Measurements from ENCODE around the gene TMEM97.

TMEM97 gene

DNA sequence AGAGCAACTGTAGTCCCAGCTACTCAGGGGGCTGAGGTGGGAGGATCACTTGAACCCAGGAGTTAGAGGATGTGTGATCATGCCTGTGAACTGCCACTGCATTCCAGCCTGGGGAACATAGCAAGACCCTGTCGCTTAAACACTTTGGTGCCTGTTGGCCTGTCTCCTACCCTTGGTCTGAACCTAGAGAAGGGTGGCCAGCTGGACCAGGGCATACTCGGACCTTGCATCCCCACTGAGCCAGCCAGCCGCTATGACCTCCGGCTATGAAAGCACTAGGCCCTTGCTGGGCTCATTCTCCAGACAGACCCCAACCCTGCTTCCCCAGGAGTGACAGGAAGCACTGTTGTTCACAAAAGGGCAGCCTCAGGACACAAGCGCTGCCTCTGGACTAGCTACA is 11.7 kb downstream of the TMEM97 start:
- TF ChIP-seq YY1 (IDR thresholded peaks at IDR 0.05; ENCODE audit: low read depth) (no peak), CREB1 (IDR thresholded peaks at IDR 0.05; ENCODE audit: low read depth) (no peak), FOXM1 (IDR thresholded peaks at IDR 0.05; ENCODE audit: borderline replicate concordance, low read depth) (no peak), REST (IDR thresholded peaks at IDR 0.05; ENCODE audit: low read depth) (no peak), ZBTB7A (IDR thresholded peaks at IDR 0.05; ENCODE audit: low read depth) (no peak), TCF12 (IDR thresholded peaks at IDR 0.05; ENCODE audit: low read depth) (no peak), TAF1 (IDR thresholded peaks at IDR 0.05; ENCODE audit: low read depth) (no peak), CEBPB (IDR thresholded peaks at IDR 0.05) (no peak)

DNA sequence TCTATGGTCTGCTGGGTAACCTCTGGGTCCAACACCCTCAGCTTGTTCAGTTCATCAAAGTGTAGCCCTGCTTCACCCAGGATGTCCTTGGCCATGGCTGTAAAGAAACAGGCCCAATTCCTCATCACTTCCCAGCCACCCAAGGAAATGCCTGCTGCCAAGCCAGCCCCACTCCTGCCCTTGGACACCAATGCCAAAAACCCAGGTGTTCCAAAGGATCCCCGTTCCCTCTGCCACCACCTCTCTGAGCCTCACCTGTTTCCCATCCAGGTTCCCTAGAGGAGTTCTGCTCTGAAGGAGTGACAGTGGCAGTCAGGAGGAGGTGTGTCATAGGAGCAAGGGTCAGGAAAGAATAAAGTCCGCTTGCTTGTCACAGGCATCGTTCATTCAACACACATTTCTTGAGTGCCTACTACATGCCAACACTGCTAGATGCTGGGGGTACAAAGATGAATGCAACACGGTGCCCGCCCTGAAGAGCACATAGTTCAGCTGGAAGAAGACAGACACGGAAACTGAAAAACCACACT is 13.0 kb downstream of the TMEM97 start:
- no peak for TF ChIP-seq RAD21 (IDR thresholded peaks at IDR 0.05; ENCODE audit: low read depth)
- TF ChIP-seq CEBPB (IDR thresholded peaks at IDR 0.05): no peak
- no peak for TF ChIP-seq CREB1 (IDR thresholded peaks at IDR 0.05; ENCODE audit: low read depth)
- no peak for TF ChIP-seq REST (IDR thresholded peaks at IDR 0.05; ENCODE audit: low read depth)
- TF ChIP-seq NFIC (IDR thresholded peaks at IDR 0.05): no peak
- TF ChIP-seq EGR1 (IDR thresholded peaks at IDR 0.05): no peak
- no peak for TF ChIP-seq TEAD4 (IDR thresholded peaks at IDR 0.05)
- no peak for TF ChIP-seq FOXM1 (IDR thresholded peaks at IDR 0.05; ENCODE audit: borderline replicate concordance, low read depth)
- no peak for TF ChIP-seq USF1 (IDR thresholded peaks at IDR 0.05)
- TF ChIP-seq ZBTB7A (IDR thresholded peaks at IDR 0.05; ENCODE audit: low read depth): no peak
- TF ChIP-seq EP300 (IDR thresholded peaks at IDR 0.05; ENCODE audit: borderline replicate concordance): no peak
- no peak for TF ChIP-seq YY1 (IDR thresholded peaks at IDR 0.05; ENCODE audit: low read depth)
- TF ChIP-seq MAX (IDR thresholded peaks at IDR 0.05): no peak
- no peak for TF ChIP-seq TCF12 (IDR thresholded peaks at IDR 0.05; ENCODE audit: low read depth)
- no peak for TF ChIP-seq TAF1 (IDR thresholded peaks at IDR 0.05; ENCODE audit: low read depth)

DNA sequence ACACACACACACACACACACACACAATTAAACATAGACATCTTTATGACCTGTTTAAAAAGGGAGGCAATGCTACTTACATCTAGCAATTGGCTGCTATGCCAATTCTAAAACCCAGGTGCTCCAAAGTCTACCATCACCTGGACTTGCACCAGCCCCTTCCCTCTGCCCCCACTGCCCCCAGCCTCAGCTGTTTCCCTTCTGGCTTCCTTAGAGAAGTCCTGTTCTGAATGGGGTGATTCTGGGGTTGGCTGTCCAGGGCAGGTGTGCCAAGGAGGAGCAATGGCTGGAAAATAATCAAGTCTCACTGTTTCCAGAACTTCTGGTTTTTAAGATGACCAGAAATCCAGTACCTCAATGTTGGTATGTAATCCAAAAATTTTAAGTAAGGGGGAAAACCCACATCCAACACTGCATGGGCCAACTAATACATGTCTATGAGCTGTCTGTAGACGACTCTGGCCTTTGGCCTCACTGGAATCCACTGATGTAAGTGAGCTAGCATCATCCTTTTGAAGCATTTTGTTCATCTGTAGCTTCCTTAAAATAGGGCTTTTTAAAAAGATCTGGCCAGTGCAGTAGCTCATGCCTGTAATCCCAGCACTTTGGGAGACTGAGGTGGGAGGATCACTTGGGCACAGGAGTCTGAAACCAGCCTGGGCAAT is 14.2 kb downstream of the TMEM97 start:
- TF ChIP-seq CEBPB (IDR thresholded peaks at IDR 0.05) (no peak), CREB1 (IDR thresholded peaks at IDR 0.05; ENCODE audit: low read depth) (no peak), TCF12 (IDR thresholded peaks at IDR 0.05; ENCODE audit: low read depth) (no peak), RAD21 (IDR thresholded peaks at IDR 0.05; ENCODE audit: low read depth) (no peak), NFIC (IDR thresholded peaks at IDR 0.05) (no peak), FOXM1 (IDR thresholded peaks at IDR 0.05; ENCODE audit: borderline replicate concordance, low read depth) (no peak), USF1 (IDR thresholded peaks at IDR 0.05) (no peak), MAX (IDR thresholded peaks at IDR 0.05) (no peak), TAF1 (IDR thresholded peaks at IDR 0.05; ENCODE audit: low read depth) (no peak), EGR1 (IDR thresholded peaks at IDR 0.05) (no peak), YY1 (IDR thresholded peaks at IDR 0.05; ENCODE audit: low read depth) (no peak), ZBTB7A (IDR thresholded peaks at IDR 0.05; ENCODE audit: low read depth) (no peak), EP300 (IDR thresholded peaks at IDR 0.05; ENCODE audit: borderline replicate concordance) (no peak), TEAD4 (IDR thresholded peaks at IDR 0.05) (no peak), REST (IDR thresholded peaks at IDR 0.05; ENCODE audit: low read depth) (no peak)

GRCh38 chr17:28334171-28334570 is 15.2 kb downstream of the TMEM97 start:
- TF ChIP-seq ZBTB7A (IDR thresholded peaks at IDR 0.05; ENCODE audit: low read depth) (no peak), YY1 (IDR thresholded peaks at IDR 0.05; ENCODE audit: low read depth) (no peak), EGR1 (IDR thresholded peaks at IDR 0.05) (no peak)

All from Ishikawa (cell line).